Measurements from ENCODE around the gene LSAMP. TPM values are rescaled to one million over a fixed set of nuclear protein-coding genes. Genes with fewer than 3 reads are reported as not detected.

Gene LSAMP
- total RNA-seq, 4 donors from 2014 or later: 4.3 to 5.2 (median 5.0) TPM

GRCh38 chr3:115814006-115814405 lies 631.3 kb downstream of the LSAMP start:
- Histone ChIP-seq H3K9me3 (no peaks in the 10 kb centered on the region), H3K4me3 (no peak overlapping the region), H3K4me1 (peaks cover 2% of the 10 kb centered on the region), H3K27ac (no peak overlapping the region), H3K27me3 (no peaks in the 10 kb centered on the region), H3K36me3 (no peaks in the 10 kb centered on the region)
- TF ChIP-seq CTCF (IDR thresholded peaks at IDR 0.05) (no peak), POLR2A (IDR thresholded peaks at IDR 0.05) (no peak), EP300 (IDR thresholded peaks at IDR 0.05) (no peak), POLR2AphosphoS5 (IDR thresholded peaks at IDR 0.05) (no peak)
- DNase-seq (ENCODE audit: low spot score in 2 of 2): no peak

- Histone ChIP-seq H3K4me1 (no peaks in the 10 kb centered on the region), H3K4me3 (no peak overlapping the region), H3K27ac (no peak overlapping the region), H3K27me3 (no peaks in the 10 kb centered on the region), H3K9me3 (no peaks in the 10 kb centered on the region), H3K36me3 (no peaks in the 10 kb centered on the region)
- no peak for DNase-seq (ENCODE audit: low spot score in 2 of 2)
- no peak for TF ChIP-seq POLR2AphosphoS5 (IDR thresholded peaks at IDR 0.05)
- TF ChIP-seq POLR2A (IDR thresholded peaks at IDR 0.05): no peak
- no peak for TF ChIP-seq CTCF (IDR thresholded peaks at IDR 0.05)
- no peak for TF ChIP-seq EP300 (IDR thresholded peaks at IDR 0.05)
- 80% methylated on average over 2 of the region's 2 CpGs for WGBS
Observed at GRCh38 chr3:115808816-115809215, 636.5 kb downstream of the LSAMP start.

GRCh38 chr3:115808244-115808643 lies 637.0 kb downstream of the LSAMP start:
- H3K4me1 ChIP-seq: no peaks in the 10 kb centered on the region
- no peaks in the 10 kb centered on the region for H3K9me3 ChIP-seq
- no peak overlapping the region for H3K4me3 ChIP-seq
- no peaks in the 10 kb centered on the region for H3K36me3 ChIP-seq
- TF ChIP-seq EP300 (IDR thresholded peaks at IDR 0.05) (no peak), CTCF (IDR thresholded peaks at IDR 0.05) (no peak), POLR2AphosphoS5 (IDR thresholded peaks at IDR 0.05) (no peak), POLR2A (IDR thresholded peaks at IDR 0.05) (no peak)
- no peak for DNase-seq (ENCODE audit: low spot score in 2 of 2)
- no peaks in the 10 kb centered on the region for H3K27me3 ChIP-seq
- WGBS: 65% methylated on average over 1 of the region's 1 CpG
- H3K27ac ChIP-seq: no peak overlapping the region

DNA sequence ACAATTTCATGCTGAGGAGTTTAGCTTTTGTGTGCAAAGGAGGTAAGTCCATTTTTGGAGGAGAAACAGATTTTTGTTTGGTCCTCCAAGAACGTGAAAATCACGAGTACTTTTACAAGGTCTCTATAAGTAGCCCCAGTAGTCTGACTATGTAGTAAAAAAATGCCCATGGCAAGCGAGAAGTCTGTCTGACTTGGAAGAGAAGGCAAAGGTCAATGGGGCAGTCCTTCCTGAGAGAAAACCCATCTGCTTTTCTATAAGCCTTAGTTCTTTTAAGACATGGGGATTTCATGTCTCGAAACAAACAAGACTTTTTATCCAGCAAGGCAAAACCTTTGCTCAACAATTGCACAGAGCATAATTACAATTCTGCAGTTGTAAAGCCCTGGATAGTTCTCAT lies 638.8 kb downstream of the LSAMP start:
- TF ChIP-seq EP300 (IDR thresholded peaks at IDR 0.05) (no peak), CTCF (IDR thresholded peaks at IDR 0.05) (no peak), POLR2A (IDR thresholded peaks at IDR 0.05) (no peak)
- no peak for DNase-seq (ENCODE audit: low spot score in 2 of 2)
- 85% methylated on average over 4 of the region's 4 CpGs for WGBS
- Histone ChIP-seq H3K27me3 (no peaks in the 10 kb centered on the region), H3K9me3 (no peaks in the 10 kb centered on the region), H3K4me3 (no peak overlapping the region), H3K27ac (no peak overlapping the region), H3K4me1 (no peaks in the 10 kb centered on the region), H3K36me3 (no peaks in the 10 kb centered on the region)

- Histone ChIP-seq H3K27me3 (no peaks in the 10 kb centered on the region), H3K36me3 (no peaks in the 10 kb centered on the region), H3K4me3 (no peak overlapping the region), H3K4me1 (no peaks in the 10 kb centered on the region), H3K27ac (no peak overlapping the region), H3K9me3 (no peaks in the 10 kb centered on the region)
- no peak for TF ChIP-seq POLR2A (IDR thresholded peaks at IDR 0.05)
- TF ChIP-seq EP300 (IDR thresholded peaks at IDR 0.05): no peak
- no peak for TF ChIP-seq POLR2AphosphoS5 (IDR thresholded peaks at IDR 0.05)
- no peak for TF ChIP-seq CTCF (IDR thresholded peaks at IDR 0.05)
- WGBS: 82% methylated on average over 4 of the region's 4 CpGs
- DNase-seq (ENCODE audit: low spot score in 2 of 2): no peak
Observed at GRCh38 chr3:115805520-115805919, 639.8 kb downstream of the LSAMP start.
